Panc1 (cell line): ENCODE data around the gene PTGFR.

Source experiments
- TF ChIP-seq, protein P1 (sequence below), 2 experiments: IDR thresholded peaks; 2 replicates each; pipeline ENCODE4 v1.6.1; 2011 to 2012; ENCODE audit warnings: low read depth in 2 of 2, control low read depth in 1 of 2, low read length in 1 of 2, mild to moderate bottlenecking in 1 of 2, moderate library complexity in 1 of 2; ENCODE audit not compliant: insufficient read depth in 1 of 2
- TF ChIP-seq, protein P2 (sequence below): fragments of 450-650 bp; IDR thresholded peaks from 2 replicates; pipeline ENCODE4 v1.5.1; 2017; ENCODE audit warnings: mild to moderate bottlenecking

DNA sequence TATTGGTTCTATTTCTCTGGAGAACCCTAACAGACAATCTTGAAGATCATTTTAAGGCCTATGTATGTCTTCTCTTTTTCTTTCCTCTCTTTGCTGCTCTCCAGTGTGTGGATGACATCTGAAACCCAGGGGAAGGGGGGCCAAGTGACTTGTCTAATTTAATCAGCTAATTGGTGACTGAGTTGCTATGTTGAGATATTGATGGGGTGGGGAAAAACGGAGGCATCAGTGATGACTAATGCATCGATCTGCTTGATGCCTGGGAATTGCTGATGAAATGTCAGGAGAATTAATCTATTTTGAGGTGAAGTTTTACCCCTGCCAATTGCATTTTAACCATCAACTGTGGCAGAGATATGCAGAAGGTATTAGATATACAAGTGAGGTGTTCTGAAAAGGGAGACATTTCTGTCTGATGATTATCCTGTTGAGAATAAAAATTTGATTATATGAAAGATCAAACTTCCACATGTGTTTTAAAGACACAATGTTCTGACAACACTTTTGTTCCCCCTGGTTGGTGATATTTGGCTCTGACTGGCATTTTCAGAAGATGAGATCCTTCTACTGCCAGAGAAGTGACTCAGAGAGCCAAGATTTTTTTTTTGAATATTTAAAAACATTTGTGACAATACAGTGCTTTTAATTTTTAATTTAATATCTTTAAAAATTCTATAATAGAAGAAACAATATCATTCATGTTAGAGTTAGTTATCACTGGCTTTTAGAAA, 18.7 kb upstream of the PTGFR start:
- TF ChIP-seq, protein P1, sequence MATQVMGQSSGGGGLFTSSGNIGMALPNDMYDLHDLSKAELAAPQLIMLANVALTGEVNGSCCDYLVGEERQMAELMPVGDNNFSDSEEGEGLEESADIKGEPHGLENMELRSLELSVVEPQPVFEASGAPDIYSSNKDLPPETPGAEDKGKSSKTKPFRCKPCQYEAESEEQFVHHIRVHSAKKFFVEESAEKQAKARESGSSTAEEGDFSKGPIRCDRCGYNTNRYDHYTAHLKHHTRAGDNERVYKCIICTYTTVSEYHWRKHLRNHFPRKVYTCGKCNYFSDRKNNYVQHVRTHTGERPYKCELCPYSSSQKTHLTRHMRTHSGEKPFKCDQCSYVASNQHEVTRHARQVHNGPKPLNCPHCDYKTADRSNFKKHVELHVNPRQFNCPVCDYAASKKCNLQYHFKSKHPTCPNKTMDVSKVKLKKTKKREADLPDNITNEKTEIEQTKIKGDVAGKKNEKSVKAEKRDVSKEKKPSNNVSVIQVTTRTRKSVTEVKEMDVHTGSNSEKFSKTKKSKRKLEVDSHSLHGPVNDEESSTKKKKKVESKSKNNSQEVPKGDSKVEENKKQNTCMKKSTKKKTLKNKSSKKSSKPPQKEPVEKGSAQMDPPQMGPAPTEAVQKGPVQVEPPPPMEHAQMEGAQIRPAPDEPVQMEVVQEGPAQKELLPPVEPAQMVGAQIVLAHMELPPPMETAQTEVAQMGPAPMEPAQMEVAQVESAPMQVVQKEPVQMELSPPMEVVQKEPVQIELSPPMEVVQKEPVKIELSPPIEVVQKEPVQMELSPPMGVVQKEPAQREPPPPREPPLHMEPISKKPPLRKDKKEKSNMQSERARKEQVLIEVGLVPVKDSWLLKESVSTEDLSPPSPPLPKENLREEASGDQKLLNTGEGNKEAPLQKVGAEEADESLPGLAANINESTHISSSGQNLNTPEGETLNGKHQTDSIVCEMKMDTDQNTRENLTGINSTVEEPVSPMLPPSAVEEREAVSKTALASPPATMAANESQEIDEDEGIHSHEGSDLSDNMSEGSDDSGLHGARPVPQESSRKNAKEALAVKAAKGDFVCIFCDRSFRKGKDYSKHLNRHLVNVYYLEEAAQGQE (IDR thresholded peaks at IDR 0.05; ENCODE audit: insufficient read depth in 1 of 2, low read depth in 2 of 2, low read length in 1 of 2): no peak
- TF ChIP-seq, protein P2, sequence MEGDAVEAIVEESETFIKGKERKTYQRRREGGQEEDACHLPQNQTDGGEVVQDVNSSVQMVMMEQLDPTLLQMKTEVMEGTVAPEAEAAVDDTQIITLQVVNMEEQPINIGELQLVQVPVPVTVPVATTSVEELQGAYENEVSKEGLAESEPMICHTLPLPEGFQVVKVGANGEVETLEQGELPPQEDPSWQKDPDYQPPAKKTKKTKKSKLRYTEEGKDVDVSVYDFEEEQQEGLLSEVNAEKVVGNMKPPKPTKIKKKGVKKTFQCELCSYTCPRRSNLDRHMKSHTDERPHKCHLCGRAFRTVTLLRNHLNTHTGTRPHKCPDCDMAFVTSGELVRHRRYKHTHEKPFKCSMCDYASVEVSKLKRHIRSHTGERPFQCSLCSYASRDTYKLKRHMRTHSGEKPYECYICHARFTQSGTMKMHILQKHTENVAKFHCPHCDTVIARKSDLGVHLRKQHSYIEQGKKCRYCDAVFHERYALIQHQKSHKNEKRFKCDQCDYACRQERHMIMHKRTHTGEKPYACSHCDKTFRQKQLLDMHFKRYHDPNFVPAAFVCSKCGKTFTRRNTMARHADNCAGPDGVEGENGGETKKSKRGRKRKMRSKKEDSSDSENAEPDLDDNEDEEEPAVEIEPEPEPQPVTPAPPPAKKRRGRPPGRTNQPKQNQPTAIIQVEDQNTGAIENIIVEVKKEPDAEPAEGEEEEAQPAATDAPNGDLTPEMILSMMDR: no peak
